A549 (cell line): ENCODE data around the gene CCDC73.

ENCODE experiments used
- HEYL ChIP-seq: fragments of 250-450 bp; sonication (Bioruptor Pico); IDR thresholded peaks from 2 replicates; pipeline ENCODE4 v1.8.0; 2021; ENCODE audit warnings: mild to moderate bottlenecking, moderate library complexity
- KDM1A ChIP-seq: fragments of 200-600 bp; sonication (generic); IDR thresholded peaks from 2 replicates; pipeline ENCODE4 v1.6.1; 2016; ENCODE audit warnings: low read depth, mild to moderate bottlenecking
- NPAS2 ChIP-seq: fragments of 250-450 bp; sonication (Bioruptor Pico); IDR thresholded peaks from 2 replicates; pipeline ENCODE4 v1.8.0; 2022; ENCODE audit warnings: mild to moderate bottlenecking, moderate library complexity, borderline replicate concordance
- POLR2A ChIP-seq: IDR thresholded peaks from 2 replicates; pipeline ENCODE4 v1.6.1; 2012; ENCODE audit warnings: mild to moderate bottlenecking, low read length

DNA sequence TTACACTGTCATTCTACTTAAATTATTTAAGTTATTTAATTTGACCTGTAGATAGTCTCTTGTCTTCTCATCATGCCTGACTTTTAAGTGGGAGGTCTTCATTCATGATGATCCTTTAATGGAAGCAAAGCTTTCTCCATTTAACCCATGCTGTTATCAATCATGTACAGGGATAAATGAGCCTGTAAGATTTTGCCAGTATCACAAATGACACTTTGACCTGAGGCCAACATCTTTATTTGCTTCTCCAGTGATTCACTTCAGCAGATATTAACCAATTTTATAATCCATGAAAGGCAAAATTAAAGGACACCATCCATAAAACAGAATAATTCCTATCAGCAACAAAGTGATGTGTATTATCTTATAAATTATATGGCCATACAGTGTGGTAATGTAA, 7.7 kb downstream of the CCDC73 start:
- TF ChIP-seq KDM1A = no peak
- no peak for TF ChIP-seq POLR2A
- TF ChIP-seq NPAS2 = no peak
- no peak for TF ChIP-seq HEYL (CRISPR knock-in tag)
